Measurements from ENCODE around the gene PLEKHN1.

DNA sequence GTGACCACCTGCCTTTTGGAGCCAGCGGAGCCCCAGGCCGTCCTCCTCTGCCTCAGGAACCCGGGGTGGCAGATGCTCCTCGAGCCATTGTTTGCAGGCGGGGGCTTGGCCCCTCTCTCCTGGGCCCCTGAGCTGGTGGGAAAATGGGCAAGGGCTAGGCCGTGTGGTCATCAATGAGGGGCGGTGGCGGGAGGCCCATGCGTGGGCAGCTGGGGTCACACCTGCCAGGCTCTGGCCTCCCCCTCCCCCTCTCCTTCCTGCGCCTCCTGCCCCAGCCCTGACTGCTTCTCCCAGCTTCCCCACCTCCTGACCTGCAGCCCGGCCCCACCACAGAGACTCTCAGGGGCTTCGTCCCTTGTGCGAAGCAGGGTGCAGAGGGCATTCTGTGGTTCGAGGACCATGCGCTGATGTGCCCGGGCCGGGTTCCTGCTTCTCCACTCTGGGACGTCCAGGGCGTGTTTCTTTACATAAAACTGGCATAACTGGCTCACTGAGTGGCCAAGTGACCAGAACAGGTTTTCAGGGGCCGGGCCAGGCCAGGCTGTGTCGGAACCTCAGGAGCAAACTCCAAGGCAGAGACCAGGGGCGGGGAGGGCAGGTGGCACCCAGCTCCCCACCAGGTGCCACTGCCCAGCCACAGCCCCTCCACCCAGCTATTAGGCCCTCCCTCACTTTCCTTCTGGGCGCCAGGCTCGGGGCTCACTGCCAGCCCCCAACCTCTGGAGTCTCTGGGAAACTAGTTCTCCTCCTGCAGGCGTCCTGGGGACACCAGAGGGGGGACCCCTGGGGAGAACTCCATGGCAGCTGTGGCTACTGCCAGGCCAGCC is 33.3 kb upstream of the PLEKHN1 start:
- TF ChIP-seq, protein P1, sequence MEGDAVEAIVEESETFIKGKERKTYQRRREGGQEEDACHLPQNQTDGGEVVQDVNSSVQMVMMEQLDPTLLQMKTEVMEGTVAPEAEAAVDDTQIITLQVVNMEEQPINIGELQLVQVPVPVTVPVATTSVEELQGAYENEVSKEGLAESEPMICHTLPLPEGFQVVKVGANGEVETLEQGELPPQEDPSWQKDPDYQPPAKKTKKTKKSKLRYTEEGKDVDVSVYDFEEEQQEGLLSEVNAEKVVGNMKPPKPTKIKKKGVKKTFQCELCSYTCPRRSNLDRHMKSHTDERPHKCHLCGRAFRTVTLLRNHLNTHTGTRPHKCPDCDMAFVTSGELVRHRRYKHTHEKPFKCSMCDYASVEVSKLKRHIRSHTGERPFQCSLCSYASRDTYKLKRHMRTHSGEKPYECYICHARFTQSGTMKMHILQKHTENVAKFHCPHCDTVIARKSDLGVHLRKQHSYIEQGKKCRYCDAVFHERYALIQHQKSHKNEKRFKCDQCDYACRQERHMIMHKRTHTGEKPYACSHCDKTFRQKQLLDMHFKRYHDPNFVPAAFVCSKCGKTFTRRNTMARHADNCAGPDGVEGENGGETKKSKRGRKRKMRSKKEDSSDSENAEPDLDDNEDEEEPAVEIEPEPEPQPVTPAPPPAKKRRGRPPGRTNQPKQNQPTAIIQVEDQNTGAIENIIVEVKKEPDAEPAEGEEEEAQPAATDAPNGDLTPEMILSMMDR (conservative IDR thresholded peaks at IDR 0.05; ENCODE audit: low read depth, low read length), result no peak
- TF ChIP-seq SMC3 (IDR thresholded peaks at IDR 0.05; ENCODE audit: low read depth, low read length), result no peak
- TF ChIP-seq RAD21 (IDR thresholded peaks at IDR 0.05; ENCODE audit: low read length), result no peak
- TF ChIP-seq FOS (IDR thresholded peaks at IDR 0.05; ENCODE audit: low read depth, low read length), result no peak
- TF ChIP-seq RFX5 (IDR thresholded peaks at IDR 0.05; ENCODE audit: low read depth, low read length), result no peak
- TF ChIP-seq, protein P2, sequence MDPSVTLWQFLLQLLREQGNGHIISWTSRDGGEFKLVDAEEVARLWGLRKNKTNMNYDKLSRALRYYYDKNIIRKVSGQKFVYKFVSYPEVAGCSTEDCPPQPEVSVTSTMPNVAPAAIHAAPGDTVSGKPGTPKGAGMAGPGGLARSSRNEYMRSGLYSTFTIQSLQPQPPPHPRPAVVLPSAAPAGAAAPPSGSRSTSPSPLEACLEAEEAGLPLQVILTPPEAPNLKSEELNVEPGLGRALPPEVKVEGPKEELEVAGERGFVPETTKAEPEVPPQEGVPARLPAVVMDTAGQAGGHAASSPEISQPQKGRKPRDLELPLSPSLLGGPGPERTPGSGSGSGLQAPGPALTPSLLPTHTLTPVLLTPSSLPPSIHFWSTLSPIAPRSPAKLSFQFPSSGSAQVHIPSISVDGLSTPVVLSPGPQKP (IDR thresholded peaks at IDR 0.05; ENCODE audit: borderline replicate concordance, low read depth, low read length), result no peak
- no peak for TF ChIP-seq POLR2A (IDR thresholded peaks at IDR 0.05; ENCODE audit: low read depth, low read length)
- no peak for TF ChIP-seq NFE2L2 (IDR thresholded peaks at IDR 0.05; ENCODE audit: low read depth, low read length)
